Tibial nerve (tissue), 3 donors: Measurements from ENCODE around the gene SFI1.

Experiments
- POLR2A ChIP-seq, 2 donors: fragments of 450-650 bp; IDR thresholded peaks; one replicate each; pipeline ENCODE4 v1.6.1; 2017; ENCODE audit warnings: antibody characterized with exemption in 2 of 2, mild to moderate bottlenecking in 2 of 2, moderate library complexity in 2 of 2
- TF ChIP-seq, protein P1 (sequence below), 5 experiments: fragments of 200-600 bp in 3 of 5; fragments of 450-650 bp in 2 of 5; sonication (generic) in 3 of 5; IDR thresholded peaks; one replicate each; pipeline ENCODE4 v1.5.1; 2016 to 2019; ENCODE audit warnings: antibody characterized with exemption in 5 of 5, mild to moderate bottlenecking in 3 of 5, moderate library complexity in 2 of 5

DNA sequence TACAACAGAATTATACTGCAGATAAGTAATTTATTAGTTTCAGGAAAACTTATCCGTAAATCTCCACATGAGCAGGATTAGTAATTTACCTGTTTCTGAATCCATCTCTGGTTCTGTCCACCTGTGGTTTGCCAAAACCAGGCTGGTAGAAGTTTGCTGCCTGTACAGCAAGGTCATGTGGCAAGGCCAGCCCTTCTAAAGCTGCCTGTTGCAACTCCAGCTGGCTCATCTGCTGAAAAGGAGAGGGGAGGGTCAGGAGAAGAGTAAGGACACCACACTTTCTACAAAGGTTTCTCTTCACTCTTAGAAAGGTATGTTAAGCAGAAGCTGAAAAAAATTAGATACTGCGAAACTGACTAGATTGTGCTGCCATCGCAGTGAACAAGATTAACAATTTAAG, 49.0 kb upstream of the SFI1 start:
- TF ChIP-seq POLR2A (IDR thresholded peaks at IDR 0.05) = no peak
- TF ChIP-seq, protein P1, sequence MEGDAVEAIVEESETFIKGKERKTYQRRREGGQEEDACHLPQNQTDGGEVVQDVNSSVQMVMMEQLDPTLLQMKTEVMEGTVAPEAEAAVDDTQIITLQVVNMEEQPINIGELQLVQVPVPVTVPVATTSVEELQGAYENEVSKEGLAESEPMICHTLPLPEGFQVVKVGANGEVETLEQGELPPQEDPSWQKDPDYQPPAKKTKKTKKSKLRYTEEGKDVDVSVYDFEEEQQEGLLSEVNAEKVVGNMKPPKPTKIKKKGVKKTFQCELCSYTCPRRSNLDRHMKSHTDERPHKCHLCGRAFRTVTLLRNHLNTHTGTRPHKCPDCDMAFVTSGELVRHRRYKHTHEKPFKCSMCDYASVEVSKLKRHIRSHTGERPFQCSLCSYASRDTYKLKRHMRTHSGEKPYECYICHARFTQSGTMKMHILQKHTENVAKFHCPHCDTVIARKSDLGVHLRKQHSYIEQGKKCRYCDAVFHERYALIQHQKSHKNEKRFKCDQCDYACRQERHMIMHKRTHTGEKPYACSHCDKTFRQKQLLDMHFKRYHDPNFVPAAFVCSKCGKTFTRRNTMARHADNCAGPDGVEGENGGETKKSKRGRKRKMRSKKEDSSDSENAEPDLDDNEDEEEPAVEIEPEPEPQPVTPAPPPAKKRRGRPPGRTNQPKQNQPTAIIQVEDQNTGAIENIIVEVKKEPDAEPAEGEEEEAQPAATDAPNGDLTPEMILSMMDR (IDR thresholded peaks at IDR 0.05) = no peak
